HG03354 (cell line): Measurements from ENCODE around the gene PIGR.
"Not testable (repeated sequence)": the region's sequence is repeated elsewhere in the genome, so short reads cannot be mapped to it uniquely, and the experiment has no call there.

ENCODE experiments used
- ATAC-seq: cut with Tn5 transposase; IDR thresholded peaks from one replicate; pipeline ENCODE4 v1.9.1; 2021; ENCODE audit warnings: mild to moderate bottlenecking; ENCODE audit not compliant: unreplicated experiment, poor library complexity, severe bottlenecking

Gene PIGR

GRCh38 chr1:206939841-206940587 is 6.3 kb downstream of the PIGR start:
- ATAC-seq, result no peak

GRCh38 chr1:206939131-206939530 is 7.1 kb downstream of the PIGR start:
- no peak for ATAC-seq

- ATAC-seq, result no peak
These were observed 8.8 kb downstream of the PIGR start for GRCh38 chr1:206937425-206937824.

- ATAC-seq, result peak; percentile 50
These were observed 10.7 kb downstream of the PIGR start for GRCh38 chr1:206935491-206936067.

DNA sequence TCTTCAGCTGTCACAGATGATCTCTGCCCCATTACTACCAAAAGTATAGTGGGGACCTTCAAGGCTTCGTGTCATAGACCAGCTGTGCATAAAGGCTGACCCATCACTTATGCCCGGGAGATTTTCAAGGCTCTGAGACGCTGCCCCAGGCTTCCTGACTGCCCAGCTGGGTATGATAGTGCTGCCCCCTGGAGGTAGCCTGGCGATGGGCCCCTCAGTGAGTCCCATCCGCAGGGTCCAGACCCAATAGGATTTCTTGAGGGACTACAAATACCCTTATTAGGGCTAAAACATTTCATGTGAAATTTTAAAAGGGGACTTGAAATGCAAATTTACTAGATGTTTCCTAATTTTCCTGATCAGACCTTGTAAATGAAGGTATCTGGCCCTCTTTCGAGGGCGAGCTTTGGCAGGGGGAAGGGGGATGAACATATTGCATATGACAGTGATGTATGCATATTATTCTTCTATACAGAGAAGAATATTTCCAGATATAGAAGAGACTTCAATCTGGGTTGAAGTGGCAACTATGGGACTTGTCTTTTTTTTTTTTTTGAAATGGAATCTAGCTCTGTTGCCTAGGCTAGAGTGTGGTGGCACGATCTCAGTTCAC is 12.8 kb downstream of the PIGR start:
- peak; percentile 27 for ATAC-seq

DNA sequence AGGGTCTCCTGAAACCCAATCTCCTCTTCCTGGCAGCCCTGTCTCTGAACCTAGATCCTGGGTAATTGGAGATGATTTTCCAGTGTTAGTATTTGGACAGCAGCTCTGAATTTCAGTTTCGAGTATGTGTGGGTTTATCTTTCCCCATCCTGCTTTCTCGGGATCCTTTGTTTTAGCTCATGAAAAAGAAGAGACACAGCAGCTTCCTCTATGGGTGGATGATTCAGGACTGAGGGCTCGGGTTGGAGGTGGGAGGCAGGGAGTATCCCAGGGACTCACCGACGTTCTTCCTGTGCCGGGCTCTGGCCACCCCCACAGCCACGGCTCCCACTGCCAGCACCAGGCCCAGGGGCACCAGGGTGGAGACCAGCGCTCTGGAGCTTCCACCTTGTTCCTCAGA is 14.1 kb downstream of the PIGR start:
- ATAC-seq, result no peak

GRCh38 chr1:206931709-206932108 is 14.6 kb downstream of the PIGR start:
- no peak for ATAC-seq

DNA sequence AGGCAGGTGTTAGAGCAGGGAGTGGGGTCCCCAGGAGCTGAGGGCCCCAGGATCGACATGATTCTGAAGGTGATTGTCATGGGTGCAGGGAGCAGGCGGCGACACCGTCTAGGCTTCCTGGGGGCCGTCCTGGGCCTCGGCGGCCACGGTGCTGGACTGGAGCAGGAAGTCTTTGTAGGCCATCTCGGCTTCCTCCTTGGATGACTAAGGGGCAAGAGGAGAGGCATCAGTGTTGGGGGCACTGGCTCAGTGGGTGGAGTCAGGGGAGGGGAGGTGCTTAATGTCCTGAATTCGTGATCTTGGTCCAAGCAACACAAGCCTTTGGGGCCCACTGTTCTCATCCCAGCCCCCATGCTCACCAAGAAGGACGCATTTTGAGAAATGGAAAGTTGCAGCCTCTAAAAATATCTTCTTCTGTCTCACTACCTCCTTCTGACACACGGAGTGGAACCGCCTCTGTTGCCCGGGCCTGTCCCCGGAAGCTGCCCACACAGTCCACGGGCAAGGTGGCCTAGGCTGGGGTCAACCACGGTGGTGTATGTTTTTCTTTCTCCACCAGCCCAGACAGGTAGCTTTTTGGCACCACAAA is 16.0 kb downstream of the PIGR start:
- ATAC-seq, result peak; percentile 71

- ATAC-seq, result no peak
These were observed 16.7 kb downstream of the PIGR start for GRCh38 chr1:206929524-206929923.

DNA sequence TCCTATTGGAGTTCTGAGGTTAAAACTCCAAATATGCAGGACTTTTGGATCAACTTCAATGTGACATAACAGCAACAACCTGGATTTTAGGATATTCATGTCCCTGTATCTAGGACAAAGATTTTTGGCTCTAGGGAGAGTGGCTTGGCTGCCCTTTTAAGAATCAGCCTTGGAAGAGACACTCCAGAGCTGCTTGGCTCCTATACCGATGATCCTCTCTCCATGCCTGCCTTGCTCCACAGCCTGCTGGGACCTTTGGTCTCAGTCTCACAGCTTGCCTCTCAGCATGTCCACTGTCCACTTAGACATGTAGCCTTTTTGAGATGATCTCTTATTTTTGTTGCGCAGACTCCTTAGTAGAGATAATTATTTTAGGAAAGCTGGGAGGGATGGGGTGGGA is 20.0 kb downstream of the PIGR start:
- ATAC-seq, result no peak

DNA sequence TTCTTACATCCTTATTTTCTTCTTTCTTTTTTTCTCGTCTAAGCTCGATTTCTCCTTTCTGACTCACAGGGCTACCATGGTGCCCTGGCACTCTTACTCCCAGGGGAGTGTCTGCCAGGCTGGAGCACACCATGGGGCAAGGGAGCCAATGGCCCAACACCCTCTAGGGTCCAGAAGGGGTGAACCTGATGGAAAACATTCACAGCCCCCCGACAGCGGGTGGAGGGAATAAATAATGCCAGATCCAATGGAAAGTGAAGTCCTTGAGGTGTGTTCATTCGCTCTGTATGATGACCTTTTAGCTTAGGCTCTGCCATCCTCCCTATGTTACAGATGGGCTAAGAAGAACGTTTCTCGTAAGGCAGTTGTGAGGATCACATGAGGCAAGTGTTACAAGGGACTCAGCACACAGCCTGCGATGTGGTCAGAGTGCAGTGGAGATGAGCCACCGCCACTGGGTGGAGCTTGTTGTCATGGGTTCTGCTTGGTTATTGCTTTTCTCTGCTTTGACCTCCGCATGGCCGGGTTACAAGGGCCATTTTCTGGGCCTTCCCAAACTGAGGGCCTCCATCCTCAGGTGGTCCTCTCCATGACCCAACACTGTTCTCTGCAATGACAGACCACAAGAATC is 21.0 kb downstream of the PIGR start:
- ATAC-seq, result peak; percentile 69

DNA sequence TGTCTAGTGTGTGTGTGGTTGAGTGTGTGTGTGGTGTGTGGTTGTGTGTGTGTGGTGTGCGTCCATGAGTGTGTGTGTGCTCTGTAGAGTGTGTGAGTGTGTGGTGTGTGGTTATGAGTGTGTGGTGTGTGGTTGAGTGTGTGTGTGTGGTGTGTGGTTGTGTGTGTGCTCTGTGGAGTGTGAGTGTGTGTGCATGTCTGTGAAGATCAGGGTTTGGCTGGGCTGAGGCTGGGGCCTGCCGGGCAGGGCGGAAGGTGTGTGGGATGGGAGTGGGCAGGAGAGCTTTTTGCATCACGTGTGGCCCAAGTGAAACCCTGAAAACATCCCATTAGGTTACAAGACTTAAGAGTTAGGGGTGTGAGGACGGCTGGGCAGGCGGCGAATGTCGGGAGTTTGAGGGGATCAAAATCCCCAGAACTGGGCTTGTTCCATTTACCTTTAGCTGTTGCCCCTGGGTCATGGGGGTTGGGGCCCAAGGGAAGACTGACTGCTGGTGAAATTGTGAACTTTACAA is 21.6 kb downstream of the PIGR start:
- peak; percentile 29 for ATAC-seq

- ATAC-seq, result not testable (repeated sequence)
These were observed 22.2 kb downstream of the PIGR start for GRCh38 chr1:206923961-206924557.

- ATAC-seq, result peak; percentile 63
These were observed 23.0 kb downstream of the PIGR start for GRCh38 chr1:206923009-206923960.

DNA sequence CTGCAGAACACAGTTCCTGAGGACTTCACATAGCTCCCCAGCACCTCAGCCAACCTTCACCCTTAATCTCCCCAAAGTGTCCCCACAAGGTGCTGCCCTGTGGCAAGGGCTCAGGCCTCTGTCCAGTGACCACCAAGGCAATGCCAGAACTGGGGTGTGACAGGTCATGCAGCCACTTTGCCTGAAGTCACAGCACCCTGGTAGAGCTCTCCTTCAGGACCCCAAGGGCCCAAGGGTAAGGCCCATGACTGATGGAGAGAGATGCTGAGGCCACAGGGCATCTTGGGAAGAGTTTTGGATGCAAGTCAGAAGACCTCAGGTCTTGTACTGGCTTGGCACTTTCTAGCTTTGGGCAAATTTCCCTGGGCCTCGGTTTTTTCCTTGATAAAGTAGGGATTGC is 23.7 kb downstream of the PIGR start:
- no peak for ATAC-seq

DNA sequence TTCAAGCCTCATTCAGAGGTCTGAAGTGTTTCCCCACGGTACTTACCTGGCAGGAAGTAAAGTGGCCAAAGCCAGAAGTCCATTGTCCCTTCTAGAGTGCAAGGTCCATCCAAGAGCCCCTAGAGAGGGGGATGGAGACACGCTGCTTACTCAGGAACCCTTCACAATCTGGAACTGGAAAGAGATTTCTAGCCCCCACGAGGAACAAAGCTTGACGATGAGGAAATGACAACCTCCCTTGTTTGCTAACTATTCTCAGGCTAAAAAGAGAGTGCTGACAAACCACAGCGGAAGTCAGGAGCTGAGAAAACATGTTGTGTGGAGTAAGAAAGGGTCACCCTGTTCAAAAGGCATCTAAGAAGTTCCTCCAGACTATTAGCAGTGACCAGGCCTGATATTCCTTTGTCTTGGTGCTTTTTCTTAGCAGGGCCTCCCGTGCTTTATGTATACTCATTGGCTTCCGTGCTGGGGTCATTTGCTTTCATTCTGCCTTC is 24.4 kb downstream of the PIGR start, which contains the start of gene FCMR:
FCMR (minus strand) TSS at position 170 of the 494 bp plus-strand sequence; CDS start at position 83, 87 bp downstream.
- ATAC-seq, result no peak

DNA sequence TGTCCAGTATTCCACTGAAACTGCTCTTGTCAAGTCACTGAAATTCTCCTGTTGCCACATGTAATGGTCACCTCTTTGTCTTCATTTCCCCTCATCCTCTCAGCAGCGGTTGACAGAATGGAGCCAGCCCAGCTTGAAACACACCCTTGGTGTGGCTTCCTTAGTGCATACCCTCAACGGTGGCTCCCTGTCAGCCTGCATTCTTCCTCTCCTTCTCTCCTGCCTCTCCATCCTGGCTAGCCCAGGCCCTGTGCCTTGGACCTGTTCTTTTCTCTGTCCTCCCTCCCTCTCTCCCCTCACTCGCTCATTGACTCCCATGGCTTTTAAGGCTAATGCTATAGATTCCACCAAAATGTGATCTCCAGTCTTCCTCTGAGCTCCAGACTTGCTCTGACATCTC is 28.2 kb downstream of the PIGR start:
- ATAC-seq, result no peak

GRCh38 chr1:206916000-206916709 is 30.1 kb downstream of the PIGR start:
- ATAC-seq, result no peak
